WTC11 (cell line): ENCODE measurements around the gene MARS1. TPM values are rescaled to one million over a fixed set of nuclear protein-coding genes. Genes with fewer than 3 reads are reported as not detected.

ENCODE experiments used
- ATAC-seq: fragments of 200-7000 bp; cut with Tn5 transposase; 2 replicates; pipeline ENCODE4 v1.10.0; 2021; ENCODE audit warnings: mild to moderate bottlenecking, moderate library complexity
- CTCF ChIA-PET: fragments of 300-600 bp; sonication (Branson Sonifier 250); formaldehyde crosslinking; loops from one replicate; lab custom pipeline; 2021; ENCODE audit warnings: antibody characterized with exemption; lab: Charles Lee
- POLR2A ChIA-PET: fragments of 350-600 bp; sonication (Branson Sonifier 250); formaldehyde crosslinking; loops from one replicate; lab custom pipeline; 2021; ENCODE audit warnings: antibody characterized with exemption; lab: Charles Lee
- DNase-seq: peaks from one replicate; pipeline ENCODE4 v3.0.0; 2021; ENCODE audit warnings: low spot score
- H3K27ac Mint-ChIP-seq: 2 replicates; pipeline ENCODE4 v1.8.0; 2021; ENCODE audit warnings: mixed read lengths
- H3K27me3 Mint-ChIP-seq: 2 replicates; pipeline ENCODE4 v1.8.0; 2021; ENCODE audit warnings: low read depth, mild to moderate bottlenecking, moderate library complexity, mixed read lengths
- H3K36me3 Mint-ChIP-seq: 2 replicates; pipeline ENCODE4 v1.8.0; 2021; ENCODE audit warnings: mixed read lengths
- H3K4me1 Mint-ChIP-seq: 2 replicates; pipeline ENCODE4 v1.8.0; 2022; ENCODE audit warnings: mixed read lengths
- H3K4me3 Mint-ChIP-seq: 2 replicates; pipeline ENCODE4 v1.8.0; 2021; ENCODE audit warnings: mild to moderate bottlenecking, moderate library complexity, mixed read lengths
- H3K9me3 Mint-ChIP-seq: 2 replicates; pipeline ENCODE4 v1.8.0; 2021; ENCODE audit warnings: mixed read lengths
- ATF1 ChIP-seq: sonication (generic); formaldehyde crosslinking; IDR thresholded peaks from 2 replicates; pipeline ENCODE4 v1.8.1; 2023; ENCODE audit warnings: mild to moderate bottlenecking, moderate library complexity, missing genetic modification reagents
- EMX1 ChIP-seq: fragments of 250-450 bp; sonication (Bioruptor Pico); IDR thresholded peaks from 2 replicates; pipeline ENCODE4 v1.8.0; 2021; ENCODE audit warnings: mild to moderate bottlenecking
- FOXK1 ChIP-seq: sonication (generic); formaldehyde crosslinking; IDR thresholded peaks from 2 replicates; pipeline ENCODE4 v1.8.0; 2022; ENCODE audit warnings: mild to moderate bottlenecking, moderate library complexity, missing genetic modification reagents
- FOXP1 ChIP-seq: sonication (generic); formaldehyde crosslinking; IDR thresholded peaks from 2 replicates; pipeline ENCODE4 v1.8.0; 2022; ENCODE audit warnings: missing genetic modification reagents, mild to moderate bottlenecking, moderate library complexity, borderline replicate concordance
- GABPB1 ChIP-seq: sonication (generic); formaldehyde crosslinking; IDR thresholded peaks from 2 replicates; pipeline ENCODE4 v1.8.1; 2023; ENCODE audit warnings: mild to moderate bottlenecking, missing genetic modification reagents
- KAT7 ChIP-seq: sonication (generic); formaldehyde crosslinking; IDR thresholded peaks from 2 replicates; pipeline ENCODE4 v1.8.1; 2023; ENCODE audit warnings: missing genetic modification reagents, mild to moderate bottlenecking, borderline replicate concordance
- PRRX2 ChIP-seq: fragments of 250-450 bp; sonication (Bioruptor Pico); IDR thresholded peaks from 2 replicates; pipeline ENCODE4 v1.8.0; 2021; ENCODE audit warnings: mild to moderate bottlenecking
- ZNF423 ChIP-seq: fragments of 250-450 bp; sonication (Bioruptor Pico); IDR thresholded peaks from 2 replicates; pipeline ENCODE4 v2.1.2; 2022; ENCODE audit warnings: mild to moderate bottlenecking, moderate library complexity
- ZNF671 ChIP-seq: fragments of 250-450 bp; sonication (Bioruptor Pico); IDR thresholded peaks from 2 replicates; pipeline ENCODE4 v1.8.0; 2021; ENCODE audit warnings: mild to moderate bottlenecking
- total RNA-seq: library from RNA; stranded (reverse); gene quantifications from 3 replicates; pipeline ENCODE4 v1.2.3, GENCODE V29; 2021
- TF ChIP-seq, protein P1 (sequence below): fragments of 250-450 bp; sonication (Bioruptor Pico); IDR thresholded peaks from 2 replicates; pipeline ENCODE4 v1.9.0; 2021; ENCODE audit warnings: mild to moderate bottlenecking, borderline replicate concordance
- TF ChIP-seq, protein P2 (sequence below): fragments of 200-600 bp; IDR thresholded peaks from 2 replicates; pipeline ENCODE4 v1.8.0; 2022; ENCODE audit warnings: antibody characterized with exemption
- TF ChIP-seq, protein P3 (sequence below): sonication (generic); formaldehyde crosslinking; IDR thresholded peaks from 2 replicates; pipeline ENCODE4 v1.8.0; 2022; ENCODE audit warnings: mild to moderate bottlenecking, missing genetic modification reagents
- TF ChIP-seq, protein P4 (sequence below): sonication (generic); formaldehyde crosslinking; conservative IDR thresholded peaks from 2 replicates; pipeline ENCODE4 v1.8.1; 2023; ENCODE audit warnings: mild to moderate bottlenecking, low read depth, missing genetic modification reagents, moderate library complexity
- TF ChIP-seq, protein P5 (sequence below): sonication (generic); formaldehyde crosslinking; IDR thresholded peaks from 2 replicates; pipeline ENCODE4 v1.8.1; 2023; ENCODE audit warnings: mild to moderate bottlenecking, missing genetic modification reagents
- TF ChIP-seq, protein P6 (sequence below): fragments of 250-450 bp; sonication (Bioruptor Pico); IDR thresholded peaks from 2 replicates; pipeline ENCODE4 v2.1.2; 2022; ENCODE audit warnings: mild to moderate bottlenecking, moderate library complexity
- TF ChIP-seq, protein P7 (sequence below): fragments of 250-450 bp; sonication (Bioruptor Pico); IDR thresholded peaks from 2 replicates; pipeline ENCODE4 v1.8.0; 2021; ENCODE audit warnings: mild to moderate bottlenecking
- TF ChIP-seq, protein P8 (sequence below): sonication (generic); formaldehyde crosslinking; IDR thresholded peaks from 2 replicates; pipeline ENCODE4 v1.8.1; 2022; ENCODE audit warnings: mild to moderate bottlenecking, missing genetic modification reagents, moderate library complexity, borderline replicate concordance

Gene MARS1
- total RNA-seq, 1 experiment from 2014 or later: 367 TPM

DNA sequence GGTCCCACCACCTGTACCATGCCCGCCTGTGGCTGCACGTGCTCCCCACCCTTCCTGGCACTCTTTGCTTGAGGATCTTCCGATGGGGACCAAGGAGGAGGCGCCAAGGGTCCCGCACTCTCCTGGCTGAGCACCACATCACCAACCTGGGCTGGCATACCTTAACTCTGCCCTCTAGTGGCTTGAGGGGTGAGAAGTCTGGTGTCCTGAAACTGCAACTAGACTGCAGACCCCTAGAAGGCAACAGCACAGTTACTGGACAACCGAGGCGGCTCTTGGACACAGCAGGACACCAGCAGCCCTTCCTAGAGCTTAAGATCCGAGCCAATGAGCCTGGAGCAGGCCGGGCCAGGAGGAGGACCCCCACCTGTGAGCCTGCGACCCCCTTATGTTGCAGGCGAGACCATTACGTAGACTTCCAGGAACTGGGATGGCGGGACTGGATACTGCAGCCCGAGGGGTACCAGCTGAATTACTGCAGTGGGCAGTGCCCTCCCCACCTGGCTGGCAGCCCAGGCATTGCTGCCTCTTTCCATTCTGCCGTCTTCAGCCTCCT lies 31.6 kb upstream of the MARS1 start (continued):
- TF ChIP-seq, protein P1, sequence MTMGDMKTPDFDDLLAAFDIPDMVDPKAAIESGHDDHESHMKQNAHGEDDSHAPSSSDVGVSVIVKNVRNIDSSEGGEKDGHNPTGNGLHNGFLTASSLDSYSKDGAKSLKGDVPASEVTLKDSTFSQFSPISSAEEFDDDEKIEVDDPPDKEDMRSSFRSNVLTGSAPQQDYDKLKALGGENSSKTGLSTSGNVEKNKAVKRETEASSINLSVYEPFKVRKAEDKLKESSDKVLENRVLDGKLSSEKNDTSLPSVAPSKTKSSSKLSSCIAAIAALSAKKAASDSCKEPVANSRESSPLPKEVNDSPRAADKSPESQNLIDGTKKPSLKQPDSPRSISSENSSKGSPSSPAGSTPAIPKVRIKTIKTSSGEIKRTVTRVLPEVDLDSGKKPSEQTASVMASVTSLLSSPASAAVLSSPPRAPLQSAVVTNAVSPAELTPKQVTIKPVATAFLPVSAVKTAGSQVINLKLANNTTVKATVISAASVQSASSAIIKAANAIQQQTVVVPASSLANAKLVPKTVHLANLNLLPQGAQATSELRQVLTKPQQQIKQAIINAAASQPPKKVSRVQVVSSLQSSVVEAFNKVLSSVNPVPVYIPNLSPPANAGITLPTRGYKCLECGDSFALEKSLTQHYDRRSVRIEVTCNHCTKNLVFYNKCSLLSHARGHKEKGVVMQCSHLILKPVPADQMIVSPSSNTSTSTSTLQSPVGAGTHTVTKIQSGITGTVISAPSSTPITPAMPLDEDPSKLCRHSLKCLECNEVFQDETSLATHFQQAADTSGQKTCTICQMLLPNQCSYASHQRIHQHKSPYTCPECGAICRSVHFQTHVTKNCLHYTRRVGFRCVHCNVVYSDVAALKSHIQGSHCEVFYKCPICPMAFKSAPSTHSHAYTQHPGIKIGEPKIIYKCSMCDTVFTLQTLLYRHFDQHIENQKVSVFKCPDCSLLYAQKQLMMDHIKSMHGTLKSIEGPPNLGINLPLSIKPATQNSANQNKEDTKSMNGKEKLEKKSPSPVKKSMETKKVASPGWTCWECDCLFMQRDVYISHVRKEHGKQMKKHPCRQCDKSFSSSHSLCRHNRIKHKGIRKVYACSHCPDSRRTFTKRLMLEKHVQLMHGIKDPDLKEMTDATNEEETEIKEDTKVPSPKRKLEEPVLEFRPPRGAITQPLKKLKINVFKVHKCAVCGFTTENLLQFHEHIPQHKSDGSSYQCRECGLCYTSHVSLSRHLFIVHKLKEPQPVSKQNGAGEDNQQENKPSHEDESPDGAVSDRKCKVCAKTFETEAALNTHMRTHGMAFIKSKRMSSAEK (CRISPR knock-in tag): peak; percentile 30; the same call in 1 of the 2 replicates
- TF ChIP-seq PRRX2 (CRISPR knock-in tag) (no peak), ZNF423 (CRISPR knock-in tag) (no peak), KAT7 (CRISPR knock-in tag) (no peak), FOXP1 (CRISPR knock-in tag) (peak; percentile 41; the same call in 1 of the 2 replicates), ATF1 (CRISPR knock-in tag) (no peak), ZNF671 (no peak), FOXK1 (CRISPR knock-in tag) (no peak), GABPB1 (CRISPR knock-in tag) (peak; percentile 66; the same call in 1 of the 2 replicates)
- TF ChIP-seq, protein P2, sequence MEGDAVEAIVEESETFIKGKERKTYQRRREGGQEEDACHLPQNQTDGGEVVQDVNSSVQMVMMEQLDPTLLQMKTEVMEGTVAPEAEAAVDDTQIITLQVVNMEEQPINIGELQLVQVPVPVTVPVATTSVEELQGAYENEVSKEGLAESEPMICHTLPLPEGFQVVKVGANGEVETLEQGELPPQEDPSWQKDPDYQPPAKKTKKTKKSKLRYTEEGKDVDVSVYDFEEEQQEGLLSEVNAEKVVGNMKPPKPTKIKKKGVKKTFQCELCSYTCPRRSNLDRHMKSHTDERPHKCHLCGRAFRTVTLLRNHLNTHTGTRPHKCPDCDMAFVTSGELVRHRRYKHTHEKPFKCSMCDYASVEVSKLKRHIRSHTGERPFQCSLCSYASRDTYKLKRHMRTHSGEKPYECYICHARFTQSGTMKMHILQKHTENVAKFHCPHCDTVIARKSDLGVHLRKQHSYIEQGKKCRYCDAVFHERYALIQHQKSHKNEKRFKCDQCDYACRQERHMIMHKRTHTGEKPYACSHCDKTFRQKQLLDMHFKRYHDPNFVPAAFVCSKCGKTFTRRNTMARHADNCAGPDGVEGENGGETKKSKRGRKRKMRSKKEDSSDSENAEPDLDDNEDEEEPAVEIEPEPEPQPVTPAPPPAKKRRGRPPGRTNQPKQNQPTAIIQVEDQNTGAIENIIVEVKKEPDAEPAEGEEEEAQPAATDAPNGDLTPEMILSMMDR: 0 out of 2 replicates have a peak, but pooled peaks have one; percentile 39
- TF ChIP-seq, protein P3, sequence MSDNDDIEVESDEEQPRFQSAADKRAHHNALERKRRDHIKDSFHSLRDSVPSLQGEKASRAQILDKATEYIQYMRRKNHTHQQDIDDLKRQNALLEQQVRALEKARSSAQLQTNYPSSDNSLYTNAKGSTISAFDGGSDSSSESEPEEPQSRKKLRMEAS (CRISPR knock-in tag): peak; percentile 87
- TF ChIP-seq, protein P4, sequence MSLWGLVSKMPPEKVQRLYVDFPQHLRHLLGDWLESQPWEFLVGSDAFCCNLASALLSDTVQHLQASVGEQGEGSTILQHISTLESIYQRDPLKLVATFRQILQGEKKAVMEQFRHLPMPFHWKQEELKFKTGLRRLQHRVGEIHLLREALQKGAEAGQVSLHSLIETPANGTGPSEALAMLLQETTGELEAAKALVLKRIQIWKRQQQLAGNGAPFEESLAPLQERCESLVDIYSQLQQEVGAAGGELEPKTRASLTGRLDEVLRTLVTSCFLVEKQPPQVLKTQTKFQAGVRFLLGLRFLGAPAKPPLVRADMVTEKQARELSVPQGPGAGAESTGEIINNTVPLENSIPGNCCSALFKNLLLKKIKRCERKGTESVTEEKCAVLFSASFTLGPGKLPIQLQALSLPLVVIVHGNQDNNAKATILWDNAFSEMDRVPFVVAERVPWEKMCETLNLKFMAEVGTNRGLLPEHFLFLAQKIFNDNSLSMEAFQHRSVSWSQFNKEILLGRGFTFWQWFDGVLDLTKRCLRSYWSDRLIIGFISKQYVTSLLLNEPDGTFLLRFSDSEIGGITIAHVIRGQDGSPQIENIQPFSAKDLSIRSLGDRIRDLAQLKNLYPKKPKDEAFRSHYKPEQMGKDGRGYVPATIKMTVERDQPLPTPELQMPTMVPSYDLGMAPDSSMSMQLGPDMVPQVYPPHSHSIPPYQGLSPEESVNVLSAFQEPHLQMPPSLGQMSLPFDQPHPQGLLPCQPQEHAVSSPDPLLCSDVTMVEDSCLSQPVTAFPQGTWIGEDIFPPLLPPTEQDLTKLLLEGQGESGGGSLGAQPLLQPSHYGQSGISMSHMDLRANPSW (CRISPR knock-in tag): no peak
- TF ChIP-seq, protein P5, sequence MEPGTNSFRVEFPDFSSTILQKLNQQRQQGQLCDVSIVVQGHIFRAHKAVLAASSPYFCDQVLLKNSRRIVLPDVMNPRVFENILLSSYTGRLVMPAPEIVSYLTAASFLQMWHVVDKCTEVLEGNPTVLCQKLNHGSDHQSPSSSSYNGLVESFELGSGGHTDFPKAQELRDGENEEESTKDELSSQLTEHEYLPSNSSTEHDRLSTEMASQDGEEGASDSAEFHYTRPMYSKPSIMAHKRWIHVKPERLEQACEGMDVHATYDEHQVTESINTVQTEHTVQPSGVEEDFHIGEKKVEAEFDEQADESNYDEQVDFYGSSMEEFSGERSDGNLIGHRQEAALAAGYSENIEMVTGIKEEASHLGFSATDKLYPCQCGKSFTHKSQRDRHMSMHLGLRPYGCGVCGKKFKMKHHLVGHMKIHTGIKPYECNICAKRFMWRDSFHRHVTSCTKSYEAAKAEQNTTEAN (CRISPR knock-in tag): no peak

DNA sequence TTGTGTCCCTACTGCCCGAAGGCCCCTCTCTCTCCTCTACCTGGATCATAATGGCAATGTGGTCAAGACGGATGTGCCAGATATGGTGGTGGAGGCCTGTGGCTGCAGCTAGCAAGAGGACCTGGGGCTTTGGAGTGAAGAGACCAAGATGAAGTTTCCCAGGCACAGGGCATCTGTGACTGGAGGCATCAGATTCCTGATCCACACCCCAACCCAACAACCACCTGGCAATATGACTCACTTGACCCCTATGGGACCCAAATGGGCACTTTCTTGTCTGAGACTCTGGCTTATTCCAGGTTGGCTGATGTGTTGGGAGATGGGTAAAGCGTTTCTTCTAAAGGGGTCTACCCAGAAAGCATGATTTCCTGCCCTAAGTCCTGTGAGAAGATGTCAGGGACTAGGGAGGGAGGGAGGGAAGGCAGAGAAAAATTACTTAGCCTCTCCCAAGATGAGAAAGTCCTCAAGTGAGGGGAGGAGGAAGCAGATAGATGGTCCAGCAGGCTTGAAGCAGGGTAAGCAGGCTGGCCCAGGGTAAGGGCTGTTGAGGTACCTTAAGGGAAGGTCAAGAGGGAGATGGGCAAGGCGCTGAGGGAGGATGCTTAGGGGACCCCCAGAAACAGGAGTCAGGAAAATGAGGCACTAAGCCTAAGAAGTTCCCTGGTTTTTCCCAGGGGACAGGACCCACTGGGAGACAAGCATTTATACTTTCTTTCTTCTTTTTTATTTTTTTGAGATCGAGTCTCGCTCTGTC lies 31.0 kb upstream of the MARS1 start:
- Mint-ChIP-seq H3K4me1 (peaks cover 53% of the 10 kb centered on the region), H3K4me3 (peak overlapping the region; percentile 69), H3K27ac (no peak overlapping the region)
- TF ChIP-seq, protein P6, sequence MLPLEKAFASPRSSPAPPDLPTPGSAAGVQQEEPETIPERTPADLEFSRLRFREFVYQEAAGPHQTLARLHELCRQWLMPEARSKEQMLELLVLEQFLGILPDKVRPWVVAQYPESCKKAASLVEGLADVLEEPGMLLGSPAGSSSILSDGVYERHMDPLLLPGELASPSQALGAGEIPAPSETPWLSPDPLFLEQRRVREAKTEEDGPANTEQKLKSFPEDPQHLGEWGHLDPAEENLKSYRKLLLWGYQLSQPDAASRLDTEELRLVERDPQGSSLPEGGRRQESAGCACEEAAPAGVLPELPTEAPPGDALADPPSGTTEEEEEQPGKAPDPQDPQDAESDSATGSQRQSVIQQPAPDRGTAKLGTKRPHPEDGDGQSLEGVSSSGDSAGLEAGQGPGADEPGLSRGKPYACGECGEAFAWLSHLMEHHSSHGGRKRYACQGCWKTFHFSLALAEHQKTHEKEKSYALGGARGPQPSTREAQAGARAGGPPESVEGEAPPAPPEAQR: no peak
- TF ChIP-seq, protein P7, sequence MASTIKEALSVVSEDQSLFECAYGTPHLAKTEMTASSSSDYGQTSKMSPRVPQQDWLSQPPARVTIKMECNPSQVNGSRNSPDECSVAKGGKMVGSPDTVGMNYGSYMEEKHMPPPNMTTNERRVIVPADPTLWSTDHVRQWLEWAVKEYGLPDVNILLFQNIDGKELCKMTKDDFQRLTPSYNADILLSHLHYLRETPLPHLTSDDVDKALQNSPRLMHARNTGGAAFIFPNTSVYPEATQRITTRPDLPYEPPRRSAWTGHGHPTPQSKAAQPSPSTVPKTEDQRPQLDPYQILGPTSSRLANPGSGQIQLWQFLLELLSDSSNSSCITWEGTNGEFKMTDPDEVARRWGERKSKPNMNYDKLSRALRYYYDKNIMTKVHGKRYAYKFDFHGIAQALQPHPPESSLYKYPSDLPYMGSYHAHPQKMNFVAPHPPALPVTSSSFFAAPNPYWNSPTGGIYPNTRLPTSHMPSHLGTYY (CRISPR knock-in tag): no peak
- no peak for TF ChIP-seq EMX1 (CRISPR knock-in tag)
- TF ChIP-seq, protein P2: no peak
- TF ChIP-seq, protein P8, sequence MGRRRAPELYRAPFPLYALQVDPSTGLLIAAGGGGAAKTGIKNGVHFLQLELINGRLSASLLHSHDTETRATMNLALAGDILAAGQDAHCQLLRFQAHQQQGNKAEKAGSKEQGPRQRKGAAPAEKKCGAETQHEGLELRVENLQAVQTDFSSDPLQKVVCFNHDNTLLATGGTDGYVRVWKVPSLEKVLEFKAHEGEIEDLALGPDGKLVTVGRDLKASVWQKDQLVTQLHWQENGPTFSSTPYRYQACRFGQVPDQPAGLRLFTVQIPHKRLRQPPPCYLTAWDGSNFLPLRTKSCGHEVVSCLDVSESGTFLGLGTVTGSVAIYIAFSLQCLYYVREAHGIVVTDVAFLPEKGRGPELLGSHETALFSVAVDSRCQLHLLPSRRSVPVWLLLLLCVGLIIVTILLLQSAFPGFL (CRISPR knock-in tag): no peak

More for the DNA sequence above, 31.0 kb upstream of the MARS1 start:
- ChIA-PET POLR2A (interaction anchor here (1.2 kb wide), 1 partner anchor 115 kb away, joined by 3 read pairs; no protein-coding TSS in a partner anchor), CTCF (interaction anchor here (1.6 to 9.4 kb wide), 13 partner anchors 18 to 243 kb away, joined by 6 to 245 read pairs (median 20); partner anchors contain the start of gene INHBC)
- H3K9me3 Mint-ChIP-seq: no peaks in the 10 kb centered on the region
- no peak for ATAC-seq
- H3K27me3 Mint-ChIP-seq: no peaks in the 10 kb centered on the region
- no peak for DNase-seq
- H3K36me3 Mint-ChIP-seq: no peaks in the 10 kb centered on the region
